Natural killer cell treated with Interleukin-12 subunit alpha and Interleukin-12 subunit beta and Interleukin-15 and Interleukin-18, amount 100 ng/mL, for 72 hours (primary cell): ENCODE measurements around the gene MYMX. TPM values are rescaled to one million over a fixed set of nuclear protein-coding genes. Genes with fewer than 3 reads are reported as not detected.

Source experiments
- ATAC-seq, 2 donors: fragments of 150-1000 bp; cut with Tn5 transposase in 1 of 2; sonication (Bioruptor Pico), chemical (Tn5 transposase) in 1 of 2; 2 replicates each; pipeline ENCODE4 v1.10.0; 2021
- DNase-seq: peaks from one replicate; pipeline ENCODE4 v3.0.0; 2022; ENCODE audit warnings: low spot score
- H3K27ac Mint-ChIP-seq, 2 donors: 1 replicate in 1 of 2; 2 replicates in 1 of 2; pipeline ENCODE4 v1.8.0; 2022; ENCODE audit warnings: mixed read lengths in 2 of 2, mild to moderate bottlenecking in 1 of 2, moderate library complexity in 1 of 2
- H3K27me3 Mint-ChIP-seq, 2 donors: 1 replicate in 1 of 2; 2 replicates in 1 of 2; pipeline ENCODE4 v1.8.0; 2022; ENCODE audit warnings: mixed read lengths in 2 of 2
- H3K36me3 Mint-ChIP-seq: one replicate; pipeline ENCODE4 v1.8.0; 2022; ENCODE audit warnings: mixed read lengths
- H3K4me1 Mint-ChIP-seq, 2 donors: 1 replicate in 1 of 2; 2 replicates in 1 of 2; pipeline ENCODE4 v1.8.0; 2022; ENCODE audit warnings: low read depth in 2 of 2, mixed read lengths in 2 of 2, mild to moderate bottlenecking in 1 of 2
- H3K4me3 Mint-ChIP-seq: one replicate; pipeline ENCODE4 v1.8.0; 2022; ENCODE audit warnings: mixed read lengths
- H3K9me3 Mint-ChIP-seq: 2 replicates; pipeline ENCODE4 v1.8.0; 2022; ENCODE audit warnings: mixed read lengths
- total RNA-seq, 2 donors: library from RNA; stranded (reverse); gene quantifications; one replicate each; pipeline ENCODE4 v1.2.3, GENCODE V29; 2022

MYMX gene
- not detected for total RNA-seq

DNA sequence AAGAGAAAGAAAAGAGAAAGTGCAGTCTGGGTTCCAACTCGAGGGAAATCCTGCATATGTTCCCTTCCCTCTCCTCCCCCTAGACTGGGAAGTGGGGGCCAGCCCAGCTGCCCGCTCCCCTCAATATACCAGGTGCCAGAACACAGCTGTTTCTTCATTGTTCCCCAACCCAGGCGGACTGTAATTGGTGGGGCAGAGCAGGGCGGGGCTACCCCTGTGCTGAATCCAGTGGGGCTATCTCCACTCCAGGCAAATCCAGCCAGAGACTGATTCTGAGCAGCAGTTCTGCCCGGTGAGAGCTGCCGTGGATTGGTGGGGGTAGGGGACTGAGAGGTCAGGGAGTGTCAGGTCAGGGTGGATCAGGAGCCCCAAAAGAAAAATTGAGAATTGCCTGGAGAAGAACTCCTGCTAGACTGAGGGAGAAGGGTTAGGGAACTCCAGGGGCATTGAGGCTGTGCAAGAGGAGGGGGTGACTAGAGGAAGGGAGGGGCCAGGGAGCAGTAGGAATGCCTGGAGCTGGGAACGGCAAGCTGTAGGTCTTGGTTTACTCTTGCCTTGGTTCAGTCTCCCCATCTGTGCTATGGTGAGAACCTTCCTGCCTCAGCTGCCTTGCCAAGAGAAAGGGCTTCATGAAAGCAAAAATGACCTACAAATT, at the start of gene MYMX:
MYMX (plus strand) TSS at position 250 of the 655 bp plus-strand sequence. CDS start 546 bp downstream, outside the sequence.
- Mint-ChIP-seq H3K27ac (no peak within 1 kb of the TSS), H3K9me3 (no peaks in the 10 kb centered on the region), H3K36me3 (no peaks in the 10 kb centered on the region), H3K27me3 (peaks cover 0 to 7% of the 10 kb centered on the region in 2 donors), H3K4me1 (peaks cover 5 to 8% of the 10 kb centered on the region in 2 donors), H3K4me3 (no peak within 1 kb of the TSS)
- DNase-seq (no peak), ATAC-seq (no peak)

DNA sequence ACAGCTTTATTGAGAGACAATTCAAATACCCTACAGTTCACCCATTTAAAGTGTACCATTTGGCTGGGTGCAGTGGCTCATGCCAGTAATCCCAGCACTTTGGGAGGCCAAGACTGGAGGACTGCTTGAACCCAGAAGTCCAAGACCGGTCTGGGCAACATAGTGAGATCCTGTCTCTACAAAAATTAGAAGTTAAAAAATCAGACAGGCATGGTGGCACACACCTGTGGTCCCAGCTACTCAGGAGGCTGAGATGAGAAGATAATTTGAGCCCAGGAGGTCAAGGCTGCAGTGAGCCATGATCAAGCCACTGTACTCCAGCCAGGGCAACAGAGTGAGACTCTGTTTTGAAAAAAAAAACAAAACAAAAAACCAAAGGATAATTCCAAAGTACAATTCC, 49.2 kb upstream of the MYMX start:
- no peak for DNase-seq
- H3K9me3 Mint-ChIP-seq, result no peaks in the 10 kb centered on the region
- no peak for ATAC-seq
- H3K27ac Mint-ChIP-seq, result no peak overlapping the region
- H3K4me1 Mint-ChIP-seq, result no peaks in the 10 kb centered on the region
- no peak overlapping the region for H3K4me3 Mint-ChIP-seq
- H3K36me3 Mint-ChIP-seq, result no peaks in the 10 kb centered on the region
- H3K27me3 Mint-ChIP-seq, result peaks cover 22 to 23% of the 10 kb centered on the region in 2 donors

DNA sequence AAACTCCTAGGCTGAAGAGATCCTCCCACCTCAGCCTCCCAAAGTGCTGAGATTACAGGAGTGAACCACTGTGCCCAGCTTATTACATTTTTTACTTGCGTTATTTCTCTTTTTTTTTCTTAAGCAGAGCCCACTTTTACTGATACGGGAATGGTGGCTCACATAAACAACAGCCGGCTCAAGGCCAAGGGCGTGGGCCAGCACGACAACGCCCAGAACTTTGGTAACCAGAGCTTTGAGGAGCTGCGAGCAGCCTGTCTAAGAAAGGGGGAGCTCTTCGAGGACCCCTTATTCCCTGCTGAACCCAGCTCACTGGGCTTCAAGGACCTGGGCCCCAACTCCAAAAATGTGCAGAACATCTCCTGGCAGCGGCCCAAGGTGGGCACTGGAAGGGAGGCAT, 47.6 kb upstream of the MYMX start:
- no peaks in the 10 kb centered on the region for H3K36me3 Mint-ChIP-seq
- H3K27ac Mint-ChIP-seq, result no peak overlapping the region
- no peaks in the 10 kb centered on the region for H3K9me3 Mint-ChIP-seq
- DNase-seq (no peak), ATAC-seq (no peak)
- H3K27me3 Mint-ChIP-seq, result peaks cover 19 to 23% of the 10 kb centered on the region in 2 donors
- H3K4me1 Mint-ChIP-seq, result peaks cover 0 to 3% of the 10 kb centered on the region in 2 donors
- no peak overlapping the region for H3K4me3 Mint-ChIP-seq

DNA sequence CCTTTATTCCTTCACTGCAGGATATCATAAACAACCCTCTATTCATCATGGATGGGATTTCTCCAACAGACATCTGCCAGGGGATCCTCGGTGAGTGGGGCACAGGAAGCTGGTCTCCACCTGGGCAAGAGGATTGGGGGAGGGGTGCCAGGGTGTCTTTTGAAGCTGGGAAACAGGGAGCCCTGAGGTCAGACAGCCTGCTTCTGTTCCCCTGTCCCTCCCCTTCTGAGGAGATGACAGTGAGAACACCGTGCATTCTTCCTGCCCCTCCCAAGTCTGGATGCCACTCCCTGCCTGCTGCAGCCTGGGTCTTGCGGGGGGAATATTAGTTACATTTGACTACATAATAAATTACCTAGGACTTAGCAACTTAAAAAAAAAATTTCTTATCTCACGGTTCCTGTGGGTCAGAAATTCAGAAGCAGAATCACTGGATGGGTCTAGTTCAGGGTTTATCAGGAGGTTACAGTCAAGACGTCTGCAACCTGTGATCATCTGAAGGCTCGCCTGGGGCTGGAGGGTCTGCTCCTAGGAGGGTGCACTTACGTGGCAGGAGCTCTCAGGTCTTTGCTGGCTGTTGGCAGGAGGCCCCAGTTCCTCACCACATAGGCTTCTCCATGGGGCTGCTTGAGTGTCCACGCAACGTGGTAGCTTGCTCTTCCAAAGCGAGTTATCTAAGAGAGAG, 46.7 kb upstream of the MYMX start:
- Mint-ChIP-seq H3K9me3 (no peaks in the 10 kb centered on the region), H3K27ac (no peak overlapping the region), H3K4me3 (no peak overlapping the region), H3K4me1 (peaks cover 0 to 3% of the 10 kb centered on the region in 2 donors), H3K36me3 (no peaks in the 10 kb centered on the region), H3K27me3 (peaks cover 12 to 18% of the 10 kb centered on the region in 2 donors)
- DNase-seq (no peak), ATAC-seq (no peak)

DNA sequence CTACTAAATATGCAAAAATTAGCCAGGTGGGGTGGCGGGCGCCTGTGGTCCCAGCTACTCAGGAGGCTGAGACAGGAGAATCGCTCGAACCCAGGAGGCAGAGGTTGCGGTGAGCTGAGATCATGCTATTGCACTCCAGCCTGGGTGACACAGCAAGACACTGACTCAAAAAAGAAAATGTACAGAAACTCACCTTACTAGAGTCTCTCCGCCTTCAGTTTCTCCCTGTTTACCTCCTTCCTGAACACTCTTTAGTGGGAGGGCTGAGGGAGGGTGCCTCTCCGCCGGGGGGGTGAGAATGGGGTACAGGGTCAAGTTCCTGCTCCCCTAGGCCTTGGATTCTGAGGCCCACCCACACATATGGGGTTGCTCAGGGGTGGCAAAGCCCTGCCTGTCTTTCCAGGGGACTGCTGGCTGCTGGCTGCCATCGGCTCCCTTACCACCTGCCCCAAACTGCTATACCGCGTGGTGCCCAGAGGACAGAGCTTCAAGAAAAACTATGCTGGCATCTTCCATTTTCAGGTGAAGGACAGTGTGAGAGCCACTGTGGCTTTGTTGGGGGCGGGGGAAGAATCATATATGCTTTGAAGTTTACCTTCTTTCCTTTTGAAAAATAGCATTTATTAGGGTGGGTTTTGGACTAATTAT, 44.7 kb upstream of the MYMX start:
- H3K27ac Mint-ChIP-seq, result no peak overlapping the region
- no peak for DNase-seq
- H3K27me3 Mint-ChIP-seq, result peaks cover 0 to 4% of the 10 kb centered on the region in 2 donors
- H3K9me3 Mint-ChIP-seq, result no peaks in the 10 kb centered on the region
- no peak for ATAC-seq
- peaks cover 0 to 11% of the 10 kb centered on the region in 2 donors for H3K4me1 Mint-ChIP-seq
- no peaks in the 10 kb centered on the region for H3K36me3 Mint-ChIP-seq
- no peak overlapping the region for H3K4me3 Mint-ChIP-seq

DNA sequence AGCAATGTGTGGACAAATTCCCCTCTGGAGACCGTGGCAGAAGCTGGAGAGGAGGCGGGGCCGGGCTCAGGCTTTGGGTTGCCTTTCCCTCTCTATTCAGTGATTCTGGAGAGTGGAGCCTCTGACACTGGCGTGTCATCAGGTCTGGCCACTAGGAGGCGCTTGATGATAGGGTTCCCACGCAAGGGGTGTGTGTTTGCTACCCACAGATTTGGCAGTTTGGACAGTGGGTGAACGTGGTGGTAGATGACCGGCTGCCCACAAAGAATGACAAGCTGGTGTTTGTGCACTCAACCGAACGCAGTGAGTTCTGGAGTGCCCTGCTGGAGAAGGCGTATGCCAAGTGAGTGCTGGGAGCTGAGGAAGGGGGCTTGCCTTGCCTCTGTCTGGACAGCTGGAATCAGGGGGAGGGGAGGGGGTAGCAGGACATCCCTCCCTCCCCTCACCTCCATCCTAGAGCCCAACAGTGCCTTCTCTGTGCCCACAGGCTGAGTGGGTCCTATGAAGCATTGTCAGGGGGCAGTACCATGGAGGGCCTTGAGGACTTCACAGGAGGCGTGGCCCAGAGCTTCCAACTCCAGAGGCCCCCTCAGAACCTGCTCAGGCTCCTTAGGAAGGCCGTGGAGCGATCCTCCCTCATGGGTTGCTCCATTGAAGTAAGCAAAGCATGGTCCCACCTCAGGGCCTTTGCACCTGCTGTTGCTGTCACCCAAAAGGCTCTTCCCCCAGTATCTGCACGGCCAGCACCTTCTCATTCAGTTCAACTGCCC, 43.8 kb upstream of the MYMX start:
- Mint-ChIP-seq H3K4me1 (peaks cover 0 to 16% of the 10 kb centered on the region in 2 donors), H3K27me3 (peaks cover 0 to 4% of the 10 kb centered on the region in 2 donors), H3K4me3 (no peak overlapping the region), H3K27ac (no peak overlapping the region), H3K36me3 (no peaks in the 10 kb centered on the region), H3K9me3 (no peaks in the 10 kb centered on the region)
- DNase-seq, result peak; percentile 81
- ATAC-seq, result peak; percentile 82 to 87

DNA sequence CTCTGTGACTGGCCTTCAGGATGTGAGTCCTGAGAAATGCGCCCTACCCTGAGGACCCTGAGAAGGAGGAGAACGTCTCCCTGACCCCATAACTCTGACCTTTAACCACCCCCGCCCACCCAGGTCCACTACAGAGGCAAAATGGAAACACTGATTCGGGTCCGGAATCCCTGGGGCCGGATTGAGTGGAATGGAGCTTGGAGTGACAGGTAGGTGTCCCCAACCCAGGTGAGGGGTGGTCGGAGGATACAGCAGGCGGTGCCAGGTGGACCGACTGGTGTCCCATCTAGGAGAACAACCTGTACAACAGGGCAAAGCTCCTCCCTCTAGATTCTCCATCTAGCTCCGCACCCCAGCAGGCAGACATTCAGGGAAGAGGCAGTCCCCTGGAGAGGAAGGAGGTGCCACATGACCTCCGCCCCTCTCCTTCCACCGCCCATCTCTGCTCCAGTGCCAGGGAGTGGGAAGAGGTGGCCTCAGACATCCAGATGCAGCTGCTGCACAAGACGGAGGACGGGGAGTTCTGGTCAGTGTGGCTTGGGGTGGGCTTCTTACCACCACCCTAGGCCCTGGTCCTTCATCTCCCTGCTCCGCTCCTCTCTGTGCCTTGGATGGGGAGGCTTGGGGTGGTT, 40.5 kb upstream of the MYMX start:
- H3K4me1 Mint-ChIP-seq, result peaks cover 0 to 16% of the 10 kb centered on the region in 2 donors
- peak overlapping the region; percentile 60 for H3K4me3 Mint-ChIP-seq
- ATAC-seq (no peak), DNase-seq (no peak)
- H3K9me3 Mint-ChIP-seq, result no peaks in the 10 kb centered on the region
- H3K27ac Mint-ChIP-seq, result no peak overlapping the region
- H3K27me3 Mint-ChIP-seq, result peaks cover 0 to 4% of the 10 kb centered on the region in 2 donors
- H3K36me3 Mint-ChIP-seq, result no peaks in the 10 kb centered on the region

DNA sequence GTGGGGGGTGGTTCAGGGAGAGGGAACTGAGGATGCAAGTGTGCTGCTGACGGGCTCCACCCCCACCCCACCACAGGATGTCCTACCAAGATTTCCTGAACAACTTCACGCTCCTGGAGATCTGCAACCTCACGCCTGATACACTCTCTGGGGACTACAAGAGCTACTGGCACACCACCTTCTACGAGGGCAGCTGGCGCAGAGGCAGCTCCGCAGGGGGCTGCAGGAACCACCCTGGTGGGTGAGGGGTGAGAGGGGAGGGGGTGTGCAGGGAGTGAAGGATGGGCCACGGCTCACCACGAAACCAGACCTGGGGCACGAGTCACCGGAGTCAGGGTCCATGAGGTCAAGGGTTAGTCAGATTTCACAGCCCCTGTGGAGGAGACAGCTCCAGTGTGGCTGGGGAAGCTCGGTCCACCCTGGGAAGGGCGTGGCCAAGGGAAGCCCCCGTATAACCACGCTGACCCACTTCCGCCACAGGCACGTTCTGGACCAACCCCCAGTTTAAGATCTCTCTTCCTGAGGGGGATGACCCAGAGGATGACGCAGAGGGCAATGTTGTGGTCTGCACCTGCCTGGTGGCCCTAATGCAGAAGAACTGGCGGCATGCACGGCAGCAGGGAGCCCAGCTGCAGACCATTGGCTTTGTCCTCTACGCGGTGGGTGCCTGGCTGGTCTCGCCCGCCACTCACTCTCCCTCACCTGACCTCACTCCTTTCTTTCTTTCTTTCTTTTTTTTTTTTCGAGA, 39.8 kb upstream of the MYMX start:
- Mint-ChIP-seq H3K27me3 (peaks cover 0 to 4% of the 10 kb centered on the region in 2 donors), H3K9me3 (no peaks in the 10 kb centered on the region), H3K27ac (peak overlapping the region in 1 of 2 donors; percentile 36), H3K36me3 (no peaks in the 10 kb centered on the region), H3K4me1 (peaks cover 0 to 16% of the 10 kb centered on the region in 2 donors), H3K4me3 (peak overlapping the region; percentile 60)
- peak; percentile 69 for DNase-seq
- peak; percentile 73 to 84 for ATAC-seq

DNA sequence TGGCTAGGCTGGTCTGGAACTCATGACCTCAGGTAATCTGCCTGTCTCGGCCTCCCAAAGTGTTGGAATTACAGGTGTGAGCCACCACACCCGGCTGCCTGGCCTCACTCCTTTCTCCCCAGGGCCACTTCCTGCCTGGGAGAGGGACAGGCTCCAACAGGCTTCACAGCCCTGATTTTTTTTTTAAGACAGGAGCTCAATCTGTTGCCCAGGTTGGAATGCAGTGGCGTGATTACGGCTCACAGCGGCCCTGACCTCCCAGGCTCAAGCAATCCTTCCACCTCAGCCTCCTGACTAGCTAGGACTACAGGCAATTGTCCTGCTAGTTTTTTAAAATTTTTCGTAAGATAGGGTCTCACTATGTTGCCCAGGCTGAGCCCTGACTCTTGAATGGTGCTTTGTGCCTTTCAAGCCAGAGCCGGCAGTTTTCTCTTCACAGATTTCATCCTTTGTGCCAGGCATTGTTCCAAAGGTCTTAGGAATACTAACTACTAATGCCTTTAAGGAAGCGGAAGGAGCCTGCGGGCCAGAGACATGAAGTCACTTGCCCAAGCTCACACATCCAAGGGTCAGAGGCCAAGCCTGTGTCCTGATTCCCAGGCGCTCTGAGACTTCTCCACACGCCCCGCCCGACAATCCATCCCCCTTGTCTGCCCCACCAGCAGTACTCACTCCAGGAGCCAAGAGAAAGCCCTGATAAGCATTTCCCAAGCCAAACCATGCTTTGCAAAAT, 38.9 kb upstream of the MYMX start:
- Mint-ChIP-seq H3K36me3 (no peaks in the 10 kb centered on the region), H3K4me1 (peaks cover 0 to 13% of the 10 kb centered on the region in 2 donors), H3K4me3 (peak overlapping the region; percentile 60), H3K27me3 (peaks cover 0 to under 1% of the 10 kb centered on the region in 2 donors), H3K27ac (peak overlapping the region in 1 of 2 donors; percentile 36), H3K9me3 (no peaks in the 10 kb centered on the region)
- DNase-seq (no peak), ATAC-seq (no peak)

DNA sequence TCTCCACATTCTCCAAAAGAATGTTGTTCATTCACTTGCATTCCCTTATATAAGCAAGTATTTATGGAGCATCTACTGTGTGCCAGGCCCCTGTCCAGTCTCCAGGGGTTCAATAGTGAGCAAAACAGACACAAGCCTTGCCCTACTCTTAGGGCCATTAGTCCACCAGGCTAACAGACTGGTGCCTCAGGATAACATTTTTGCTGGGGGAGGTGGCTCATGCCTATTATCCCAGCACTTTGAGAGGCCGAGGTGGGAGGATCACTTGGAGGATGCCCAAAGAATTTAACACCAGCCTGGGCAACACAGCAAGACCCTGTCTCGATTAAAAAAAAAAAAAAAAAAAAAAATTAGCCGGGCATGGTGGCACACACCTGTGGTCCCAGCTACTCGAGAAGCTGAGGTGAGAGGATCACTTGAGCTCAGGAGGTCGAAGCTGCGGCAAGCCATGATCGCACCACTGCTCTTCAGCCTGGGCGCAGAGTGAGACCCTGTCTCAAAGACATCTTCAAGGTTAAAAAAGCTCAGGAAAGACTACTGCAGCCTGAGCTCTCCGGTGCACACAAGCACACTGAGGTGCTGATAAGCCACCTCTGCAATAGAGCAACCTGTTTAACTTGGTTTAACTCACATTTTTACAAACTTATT, 38.2 kb upstream of the MYMX start:
- H3K9me3 Mint-ChIP-seq, result no peaks in the 10 kb centered on the region
- no peak overlapping the region for H3K4me3 Mint-ChIP-seq
- no peak overlapping the region for H3K27ac Mint-ChIP-seq
- no peaks in the 10 kb centered on the region for H3K36me3 Mint-ChIP-seq
- H3K4me1 Mint-ChIP-seq, result peaks cover 0 to 12% of the 10 kb centered on the region in 2 donors
- no peaks in the 10 kb centered on the region for H3K27me3 Mint-ChIP-seq
- ATAC-seq (no peak), DNase-seq (no peak)

DNA sequence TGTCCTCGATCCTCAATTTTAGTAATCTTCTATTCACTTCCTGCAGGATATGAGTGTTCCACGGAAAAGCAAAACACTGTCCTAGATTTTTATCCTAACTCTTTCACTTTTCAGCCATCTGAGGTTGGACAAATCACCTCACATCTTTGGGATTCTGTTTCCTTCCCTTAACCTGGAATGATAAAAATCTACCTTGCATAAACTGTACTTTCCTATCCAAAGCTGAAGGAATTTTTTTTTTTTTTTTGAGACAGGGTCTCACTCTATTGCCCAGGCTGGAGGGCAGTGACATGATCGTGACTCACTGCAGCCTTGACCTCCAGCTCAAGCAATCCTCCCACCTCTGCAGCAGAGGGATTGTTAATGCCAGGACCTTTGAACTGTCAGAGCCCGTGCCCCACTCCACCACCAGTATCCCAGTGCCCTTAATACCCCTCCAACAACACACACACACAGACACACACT, 37.6 kb upstream of the MYMX start:
- no peak for DNase-seq
- Mint-ChIP-seq H3K4me3 (no peak overlapping the region), H3K27ac (no peak overlapping the region), H3K4me1 (peaks cover 0 to 12% of the 10 kb centered on the region in 2 donors), H3K9me3 (no peaks in the 10 kb centered on the region), H3K36me3 (no peaks in the 10 kb centered on the region), H3K27me3 (no peaks in the 10 kb centered on the region)
- no peak for ATAC-seq

DNA sequence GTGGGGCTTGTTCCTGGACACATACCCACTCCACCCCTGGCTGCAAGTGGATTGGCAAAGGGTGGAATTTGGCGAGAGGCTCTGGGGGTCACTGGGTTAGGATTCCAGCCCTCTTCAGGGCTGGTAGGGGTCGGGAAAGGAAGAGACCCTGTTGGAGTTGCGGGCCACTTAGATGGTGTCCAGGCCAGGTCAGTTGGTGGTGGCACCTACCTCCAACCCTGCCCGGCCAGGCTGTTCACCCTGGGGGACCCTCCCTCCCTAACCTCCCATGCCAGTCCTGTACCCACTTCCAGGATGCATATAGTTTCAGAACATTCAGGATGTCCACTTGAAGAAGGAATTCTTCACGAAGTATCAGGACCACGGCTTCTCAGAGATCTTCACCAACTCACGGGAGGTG, 37.1 kb upstream of the MYMX start:
- H3K4me1 Mint-ChIP-seq, result peaks cover 0 to 12% of the 10 kb centered on the region in 2 donors
- H3K27me3 Mint-ChIP-seq, result no peaks in the 10 kb centered on the region
- H3K4me3 Mint-ChIP-seq, result no peak overlapping the region
- no peaks in the 10 kb centered on the region for H3K9me3 Mint-ChIP-seq
- H3K27ac Mint-ChIP-seq, result no peak overlapping the region
- ATAC-seq (no peak), DNase-seq (no peak)
- H3K36me3 Mint-ChIP-seq, result no peaks in the 10 kb centered on the region
